ENCODE measurements around the gene MDN1.
A peak's percentile ranks its signal among the peaks of the same experiment; 100 is the strongest.
"Not testable (repeated sequence)": the region's sequence is repeated elsewhere in the genome, so short reads cannot be mapped to it uniquely, and the experiment has no call there.

The MDN1 gene

GRCh38 chr6:89859744-89860143 lies 40.1 kb upstream of the MDN1 start:
- Histone ChIP-seq H3K27me3 (replicated peaks; ENCODE audit: control insufficient read depth, insufficient read depth, low read length) (no peaks in the 10 kb centered on the region), H3K36me3 (ENCODE audit: control insufficient read depth, insufficient read depth, low read length) (peaks cover 2% of the 10 kb centered on the region; the same call in 1 of the 2 replicates), H3K4me3 (replicated peaks; ENCODE audit: low read depth, low read length) (no peak overlapping the region)
- TF ChIP-seq, protein P1, sequence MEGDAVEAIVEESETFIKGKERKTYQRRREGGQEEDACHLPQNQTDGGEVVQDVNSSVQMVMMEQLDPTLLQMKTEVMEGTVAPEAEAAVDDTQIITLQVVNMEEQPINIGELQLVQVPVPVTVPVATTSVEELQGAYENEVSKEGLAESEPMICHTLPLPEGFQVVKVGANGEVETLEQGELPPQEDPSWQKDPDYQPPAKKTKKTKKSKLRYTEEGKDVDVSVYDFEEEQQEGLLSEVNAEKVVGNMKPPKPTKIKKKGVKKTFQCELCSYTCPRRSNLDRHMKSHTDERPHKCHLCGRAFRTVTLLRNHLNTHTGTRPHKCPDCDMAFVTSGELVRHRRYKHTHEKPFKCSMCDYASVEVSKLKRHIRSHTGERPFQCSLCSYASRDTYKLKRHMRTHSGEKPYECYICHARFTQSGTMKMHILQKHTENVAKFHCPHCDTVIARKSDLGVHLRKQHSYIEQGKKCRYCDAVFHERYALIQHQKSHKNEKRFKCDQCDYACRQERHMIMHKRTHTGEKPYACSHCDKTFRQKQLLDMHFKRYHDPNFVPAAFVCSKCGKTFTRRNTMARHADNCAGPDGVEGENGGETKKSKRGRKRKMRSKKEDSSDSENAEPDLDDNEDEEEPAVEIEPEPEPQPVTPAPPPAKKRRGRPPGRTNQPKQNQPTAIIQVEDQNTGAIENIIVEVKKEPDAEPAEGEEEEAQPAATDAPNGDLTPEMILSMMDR (IDR thresholded peaks at IDR 0.05; ENCODE audit: insufficient read depth, low read length, poor library complexity, severe bottlenecking) = no peak
- DNase-seq (ENCODE audit: extremely low read depth, insufficient read length) = peak; percentile 15

DNA sequence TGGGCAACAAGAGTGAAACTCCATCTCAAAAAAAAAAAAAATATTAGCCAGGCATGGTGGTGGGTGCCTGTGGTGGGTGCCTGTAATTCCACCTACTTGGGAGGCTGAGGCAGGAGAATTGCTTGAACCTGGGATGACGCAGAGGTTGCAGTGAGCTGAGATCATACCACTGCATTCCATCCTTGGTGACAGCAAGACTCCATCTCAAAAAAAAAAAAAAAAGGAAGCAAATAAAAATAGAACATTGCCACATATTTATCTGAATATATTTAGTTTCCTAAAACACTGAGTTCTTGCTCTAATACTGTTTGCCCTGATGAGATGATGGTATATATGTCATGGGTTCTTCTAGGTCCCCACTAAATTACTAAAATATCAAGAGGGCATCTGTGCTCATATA lies 38.4 kb upstream of the MDN1 start:
- H3K4me3 ChIP-seq (replicated peaks; ENCODE audit: low read depth, low read length) = no peak overlapping the region
- TF ChIP-seq, protein P1 (IDR thresholded peaks at IDR 0.05; ENCODE audit: insufficient read depth, low read length, poor library complexity, severe bottlenecking) = no peak
- H3K27me3 ChIP-seq (replicated peaks; ENCODE audit: control insufficient read depth, insufficient read depth, low read length) = no peaks in the 10 kb centered on the region
- H3K36me3 ChIP-seq (ENCODE audit: control insufficient read depth, insufficient read depth, low read length) = peaks cover 2% of the 10 kb centered on the region; the same call in 1 of the 2 replicates
- no peak for DNase-seq (ENCODE audit: extremely low read depth, insufficient read length)

DNA sequence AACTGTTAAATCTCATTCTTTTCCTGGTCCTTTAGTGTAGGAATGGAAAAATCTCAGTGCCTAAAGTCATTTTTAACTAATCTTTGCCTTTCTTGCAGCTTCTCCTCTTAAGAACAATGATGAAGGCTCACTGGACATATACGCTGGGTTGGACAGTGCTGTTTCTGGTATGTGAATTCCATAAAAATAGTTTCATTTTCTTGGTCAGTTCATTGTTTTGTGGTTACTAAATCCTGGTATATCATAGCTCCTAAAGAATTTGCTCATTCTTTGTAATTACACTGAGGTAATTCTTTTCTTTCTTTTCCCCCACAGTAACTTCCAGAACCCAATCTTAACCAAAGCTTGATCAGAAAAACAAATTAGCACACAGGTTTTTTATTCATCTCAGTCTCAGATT lies 33.5 kb upstream of the MDN1 start:
- no peak for DNase-seq (ENCODE audit: extremely low read depth, insufficient read length)
- Histone ChIP-seq H3K4me3 (replicated peaks; ENCODE audit: low read depth, low read length) (no peak overlapping the region), H3K27me3 (replicated peaks; ENCODE audit: control insufficient read depth, insufficient read depth, low read length) (no peaks in the 10 kb centered on the region), H3K36me3 (ENCODE audit: control insufficient read depth, insufficient read depth, low read length) (peaks cover 2% of the 10 kb centered on the region; the same call in 1 of the 2 replicates)
- TF ChIP-seq, protein P1 (IDR thresholded peaks at IDR 0.05; ENCODE audit: insufficient read depth, low read length, poor library complexity, severe bottlenecking) = no peak

DNA sequence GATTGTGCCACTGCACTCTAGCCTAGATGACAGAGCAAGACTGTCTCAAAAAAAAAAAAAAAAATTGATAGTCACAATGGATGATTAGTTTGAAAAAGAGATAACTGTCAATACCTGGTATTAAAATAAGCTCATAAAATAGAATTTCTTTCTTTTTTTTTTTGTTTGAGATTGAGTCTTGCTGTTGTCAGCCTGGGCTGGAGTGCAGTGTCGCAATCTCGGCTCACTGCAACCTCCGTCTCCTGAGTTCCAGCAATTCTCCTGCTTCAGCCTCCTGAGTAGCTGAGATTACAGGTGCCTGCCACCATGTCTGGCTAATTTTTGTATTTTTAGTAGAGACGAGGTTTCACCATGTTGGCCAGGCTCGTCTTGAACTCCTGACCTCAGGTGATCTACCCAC lies 27.9 kb upstream of the MDN1 start:
- DNase-seq (ENCODE audit: extremely low read depth, insufficient read length); H3K36me3 ChIP-seq (ENCODE audit: control insufficient read depth, insufficient read depth, low read length); H3K27me3 ChIP-seq (replicated peaks; ENCODE audit: control insufficient read depth, insufficient read depth, low read length); H3K4me3 ChIP-seq (replicated peaks; ENCODE audit: low read depth, low read length): not testable (repeated sequence)

- no peak for DNase-seq (ENCODE audit: extremely low read depth, insufficient read length)
- Histone ChIP-seq H3K27me3 (replicated peaks; ENCODE audit: control insufficient read depth, insufficient read depth, low read length) (no peaks in the 10 kb centered on the region), H3K4me3 (replicated peaks; ENCODE audit: low read depth, low read length) (no peak overlapping the region), H3K36me3 (ENCODE audit: control insufficient read depth, insufficient read depth, low read length) (no peaks in the 10 kb centered on the region; the same call in 1 of the 2 replicates)
- TF ChIP-seq, protein P1 (IDR thresholded peaks at IDR 0.05; ENCODE audit: insufficient read depth, low read length, poor library complexity, severe bottlenecking) = no peak
Measured at GRCh38 chr6:89843070-89843469, 23.5 kb upstream of the MDN1 start.

- H3K4me3 ChIP-seq (replicated peaks; ENCODE audit: low read depth, low read length) = no peak overlapping the region
- no peak for DNase-seq (ENCODE audit: extremely low read depth, insufficient read length)
- H3K36me3 ChIP-seq (ENCODE audit: control insufficient read depth, insufficient read depth, low read length) = no peaks in the 10 kb centered on the region; the same call in 1 of the 2 replicates
- TF ChIP-seq, protein P1 (IDR thresholded peaks at IDR 0.05; ENCODE audit: insufficient read depth, low read length, poor library complexity, severe bottlenecking) = no peak
- no peaks in the 10 kb centered on the region for H3K27me3 ChIP-seq (replicated peaks; ENCODE audit: control insufficient read depth, insufficient read depth, low read length)
Measured at GRCh38 chr6:89842228-89842627, 22.6 kb upstream of the MDN1 start.
